ENCODE measurements around the gene NAGA.
A peak's percentile ranks its signal among the peaks of the same experiment; 100 is the strongest.
"Not testable (repeated sequence)": the region's sequence is repeated elsewhere in the genome, so short reads cannot be mapped to it uniquely, and the experiment has no call there.

Gene NAGA

GRCh38 chr22:42074132-42074811, 3.7 kb upstream of the NAGA start, which contains the start of gene PHETA2:
TSS of gene PHETA2 (plus strand) at chr22:42074248. CDS start at chr22:42077294, 3,046 bp downstream.
- Histone ChIP-seq H3K9me3 (ENCODE audit: control insufficient read depth, insufficient read depth, low read length) (no peaks in the 10 kb centered on the region), H3F3A (ENCODE audit: control insufficient read depth, insufficient read depth) (0 out of 2 replicates have a peak, but pooled peaks cover 4% of the 10 kb centered on the region), H3K4me2 (ENCODE audit: low read length) (peak within 1 kb of the TSS; percentile 85), H4K20me1 (ENCODE audit: control insufficient read depth, insufficient read depth, low read depth, low read length) (no peaks in the 10 kb centered on the region), H3K79me2 (ENCODE audit: control insufficient read depth, low read length) (peaks cover 12% of the 10 kb centered on the region), H3K27me3 (ENCODE audit: control insufficient read depth, low read length) (no peaks in the 10 kb centered on the region), H3K4me1 (ENCODE audit: control insufficient read depth, low read length) (peaks cover 48% of the 10 kb centered on the region), H3K4me3 (ENCODE audit: low read length) (peak within 1 kb of the TSS; percentile 74), H3K9me2 (replicated peaks; ENCODE audit: control insufficient read depth, low read length) (no peaks in the 10 kb centered on the region), H3K36me3 (ENCODE audit: control insufficient read depth, low read length) (no peaks in the 10 kb centered on the region; the same call in 1 of the 2 replicates), H3K27ac (ENCODE audit: low read depth, low read length) (no peak within 1 kb of the TSS)
- TF ChIP-seq EZH2phosphoT487 (IDR thresholded peaks at IDR 0.05; ENCODE audit: borderline replicate concordance, low read length) = no peak
- TF ChIP-seq CTCF (IDR thresholded peaks at IDR 0.05; ENCODE audit: low read depth, low read length, poor library complexity, severe bottlenecking) = peak; percentile 61

GRCh38 chr22:42073621-42074041, 3.0 kb upstream of the NAGA start:
- H3K27ac ChIP-seq (ENCODE audit: low read depth, low read length) = no peak overlapping the region
- H3K4me2 ChIP-seq (ENCODE audit: low read length) = peak overlapping the region; percentile 85
- peaks cover 48% of the 10 kb centered on the region for H3K4me1 ChIP-seq (ENCODE audit: control insufficient read depth, low read length)
- no peaks in the 10 kb centered on the region for H4K20me1 ChIP-seq (ENCODE audit: control insufficient read depth, insufficient read depth, low read depth, low read length)
- peaks cover 5% of the 10 kb centered on the region for H3K36me3 ChIP-seq (ENCODE audit: control insufficient read depth, low read length)
- TF ChIP-seq CTCF (IDR thresholded peaks at IDR 0.05; ENCODE audit: low read depth, low read length, poor library complexity, severe bottlenecking) (no peak), EZH2phosphoT487 (IDR thresholded peaks at IDR 0.05; ENCODE audit: borderline replicate concordance, low read length) (no peak)
- H3K9me3 ChIP-seq (ENCODE audit: control insufficient read depth, insufficient read depth, low read length) = no peaks in the 10 kb centered on the region
- peaks cover 18% of the 10 kb centered on the region for H3K79me2 ChIP-seq (ENCODE audit: control insufficient read depth, low read length)
- no peaks in the 10 kb centered on the region for H3K27me3 ChIP-seq (ENCODE audit: control insufficient read depth, low read length)
- H3F3A ChIP-seq (ENCODE audit: control insufficient read depth, insufficient read depth) = 0 out of 2 replicates have a peak, but pooled peaks cover 4% of the 10 kb centered on the region
- H3K4me3 ChIP-seq (ENCODE audit: low read length) = peak overlapping the region; percentile 74
- no peaks in the 10 kb centered on the region for H3K9me2 ChIP-seq (replicated peaks; ENCODE audit: control insufficient read depth, low read length)

DNA sequence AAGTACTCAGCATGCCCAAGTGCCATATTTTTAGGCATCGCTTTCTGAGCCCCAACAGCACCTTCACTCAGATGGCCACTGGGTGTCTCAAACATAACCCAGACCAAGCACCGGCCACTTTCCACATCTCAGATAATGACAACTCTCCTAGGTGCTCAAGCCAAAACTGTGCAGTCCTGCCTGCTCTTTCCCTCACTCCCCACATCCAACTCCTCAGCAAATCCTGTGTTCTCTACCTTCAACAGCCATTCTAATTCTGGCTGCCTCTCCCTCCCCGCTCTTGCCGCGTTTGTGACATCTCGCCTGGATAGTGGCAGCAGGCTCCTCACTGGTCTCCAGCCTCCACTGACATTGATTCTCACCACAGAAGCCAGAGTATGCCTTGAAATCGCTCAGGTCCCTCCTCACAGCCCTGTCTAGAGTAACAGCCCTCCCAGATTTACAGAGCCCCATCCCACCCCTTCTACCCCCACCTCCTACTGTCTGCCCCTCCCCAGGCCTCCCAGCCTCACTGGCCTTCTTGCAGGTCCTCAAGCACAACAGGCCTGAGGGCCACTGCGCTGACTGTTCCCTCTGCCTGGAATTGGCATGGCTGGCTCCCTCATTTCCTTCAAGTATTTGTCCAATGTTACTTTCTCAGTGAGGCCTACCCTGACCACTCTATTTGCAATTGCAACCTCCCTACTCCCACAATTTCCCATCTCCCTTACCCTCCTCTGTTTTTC, 2.2 kb upstream of the NAGA start:
- Histone ChIP-seq H3K27me3 (ENCODE audit: control insufficient read depth, low read length) (no peaks in the 10 kb centered on the region), H3K9me3 (ENCODE audit: control insufficient read depth, insufficient read depth, low read length) (no peaks in the 10 kb centered on the region), H3K4me2 (ENCODE audit: low read length) (no peak overlapping the region), H3K36me3 (ENCODE audit: control insufficient read depth, low read length) (peaks cover 13% of the 10 kb centered on the region), H3K79me2 (ENCODE audit: control insufficient read depth, low read length) (peaks cover 26% of the 10 kb centered on the region), H3K9me2 (replicated peaks; ENCODE audit: control insufficient read depth, low read length) (no peaks in the 10 kb centered on the region), H3K27ac (ENCODE audit: low read depth, low read length) (no peak overlapping the region), H3K4me1 (ENCODE audit: control insufficient read depth, low read length) (peaks cover 43% of the 10 kb centered on the region), H3K4me3 (ENCODE audit: low read length) (no peak overlapping the region), H4K20me1 (ENCODE audit: control insufficient read depth, insufficient read depth, low read depth, low read length) (no peaks in the 10 kb centered on the region), H3F3A (ENCODE audit: control insufficient read depth, insufficient read depth) (0 out of 2 replicates have a peak, but pooled peaks cover 4% of the 10 kb centered on the region)
- TF ChIP-seq CTCF (IDR thresholded peaks at IDR 0.05; ENCODE audit: low read depth, low read length, poor library complexity, severe bottlenecking) (no peak), EZH2phosphoT487 (IDR thresholded peaks at IDR 0.05; ENCODE audit: borderline replicate concordance, low read length) (no peak)

DNA sequence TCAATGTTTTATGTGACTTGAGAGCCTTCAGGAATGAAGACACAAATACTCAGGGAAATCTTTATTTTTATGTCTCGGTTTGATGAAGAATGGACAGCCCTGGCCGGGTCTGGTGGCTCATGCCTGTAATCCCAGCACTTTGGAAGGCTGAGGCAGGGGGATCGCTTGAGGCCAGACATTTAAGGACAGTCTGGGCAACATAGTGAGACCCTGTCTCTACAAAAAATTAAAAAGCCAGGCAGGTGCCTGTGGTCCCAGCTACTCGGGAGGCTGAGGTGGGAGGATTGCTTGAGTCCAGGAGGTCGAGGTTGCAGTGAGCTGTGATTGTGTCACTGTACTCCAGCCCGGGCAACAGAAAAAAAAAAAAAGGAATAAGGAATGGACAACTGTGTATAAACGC, 896 bp upstream of the NAGA start:
- not testable (repeated sequence) for H3K27ac ChIP-seq (ENCODE audit: low read depth, low read length); H3F3A ChIP-seq (ENCODE audit: control insufficient read depth, insufficient read depth); H3K9me3 ChIP-seq (ENCODE audit: control insufficient read depth, insufficient read depth, low read length); H3K9me2 ChIP-seq (replicated peaks; ENCODE audit: control insufficient read depth, low read length); H3K27me3 ChIP-seq (ENCODE audit: control insufficient read depth, low read length); H4K20me1 ChIP-seq (ENCODE audit: control insufficient read depth, insufficient read depth, low read depth, low read length)
- peak overlapping the region; percentile 83 for H3K4me2 ChIP-seq (ENCODE audit: low read length)
- H3K79me2 ChIP-seq (ENCODE audit: control insufficient read depth, low read length) = peaks cover 26% of the 10 kb centered on the region
- peaks cover 26% of the 10 kb centered on the region for H3K36me3 ChIP-seq (ENCODE audit: control insufficient read depth, low read length)
- H3K4me3 ChIP-seq (ENCODE audit: low read length) = peak overlapping the region; percentile 97
- H3K4me1 ChIP-seq (ENCODE audit: control insufficient read depth, low read length) = peaks cover 43% of the 10 kb centered on the region

Data from DOHH2 (cell line).